OCI-LY1 (cell line): ENCODE data around the gene C11orf58.

Experiments used
- CTCF ChIP-seq: fragments of 200-600 bp; sonication (generic), shearing (Covaris generic); IDR thresholded peaks from 2 replicates; pipeline ENCODE4 v1.5.1; 2017; ENCODE audit warnings: mild to moderate bottlenecking, antibody characterized with exemption, low read length, moderate library complexity, mixed read lengths
- EZH2 ChIP-seq: fragments of 200-600 bp; sonication (generic), shearing (Covaris generic); IDR thresholded peaks from 2 replicates; pipeline ENCODE4 v1.8.0; 2017; ENCODE audit warnings: borderline replicate concordance, mixed run types, mild to moderate bottlenecking, antibody characterized with exemption, low read length, moderate library complexity, mixed read lengths

DNA sequence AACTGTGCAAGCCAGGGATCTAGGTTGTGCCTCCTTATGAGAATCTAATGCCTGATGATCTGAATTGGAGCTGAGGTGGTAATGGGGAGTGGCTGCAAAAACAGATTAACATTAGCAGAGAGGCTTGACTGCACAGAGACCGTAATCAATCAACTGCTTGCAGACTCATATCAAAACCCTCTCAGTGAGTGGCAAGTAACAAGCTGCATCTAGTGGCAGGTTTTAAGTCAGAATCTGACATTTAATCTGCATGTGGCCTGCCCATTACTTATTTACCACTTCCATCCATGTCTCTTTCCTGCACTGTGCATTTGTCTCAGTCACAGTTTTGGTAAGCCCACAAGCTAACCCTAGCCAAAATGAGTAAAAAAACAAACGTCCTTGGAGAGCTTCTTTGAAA lies 11.2 kb downstream of the C11orf58 start:
- no peak for TF ChIP-seq CTCF
- TF ChIP-seq EZH2: no peak
